GM12891 (cell line): ENCODE measurements around the gene ALPI.
"Not testable (repeated sequence)": the region's sequence is repeated elsewhere in the genome, so short reads cannot be mapped to it uniquely, and the experiment has no call there.

Experiments used
- PAX5 ChIP-seq: IDR thresholded peaks from 2 replicates; pipeline ENCODE4 v1.6.1; 2011; ENCODE audit warnings: low read length, moderate library complexity, mild to moderate bottlenecking; ENCODE audit not compliant: insufficient read depth, severe bottlenecking
- POLR2A ChIP-seq: IDR thresholded peaks from 2 replicates; pipeline ENCODE4 v1.6.1; 2011; ENCODE audit warnings: low read depth, low read length, control low read depth
- POLR2AphosphoS5 ChIP-seq: IDR thresholded peaks from 2 replicates; pipeline ENCODE4 v1.6.1; 2011; ENCODE audit warnings: low read depth, low read length, control low read depth
- TAF1 ChIP-seq: IDR thresholded peaks from 2 replicates; pipeline ENCODE4 v1.6.1; 2011; ENCODE audit warnings: low read depth, low read length, control low read depth

DNA sequence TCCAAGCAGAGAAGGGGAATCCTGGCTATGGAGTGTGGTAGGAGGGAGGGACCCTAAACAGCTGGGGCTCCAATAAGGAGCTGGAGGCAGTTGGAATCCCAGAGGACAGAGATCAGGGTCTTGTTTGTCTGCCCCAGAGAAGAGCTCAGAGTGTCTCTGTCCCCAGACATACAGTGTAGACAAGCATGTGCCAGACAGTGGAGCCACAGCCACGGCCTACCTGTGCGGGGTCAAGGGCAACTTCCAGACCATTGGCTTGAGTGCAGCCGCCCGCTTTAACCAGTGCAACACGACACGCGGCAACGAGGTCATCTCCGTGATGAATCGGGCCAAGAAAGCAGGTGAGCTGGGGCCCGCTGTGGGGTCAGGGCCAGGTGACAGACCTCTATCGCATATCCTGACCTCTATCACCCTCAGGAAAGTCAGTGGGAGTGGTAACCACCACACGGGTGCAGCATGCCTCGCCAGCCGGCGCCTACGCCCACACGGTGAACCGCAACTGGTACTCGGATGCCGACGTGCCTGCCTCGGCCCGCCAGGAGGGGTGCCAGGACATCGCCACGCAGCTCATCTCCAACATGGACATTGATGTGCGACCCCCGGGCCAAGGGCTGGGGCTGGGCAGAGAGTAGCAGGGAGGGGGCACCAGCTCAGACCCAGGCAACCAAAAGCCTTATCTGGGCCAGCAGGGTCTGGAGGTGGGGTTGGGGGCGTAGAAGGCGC, 48.4 kb upstream of the ALPI start:
- TF ChIP-seq POLR2A, POLR2AphosphoS5, TAF1, PAX5: not testable (repeated sequence)
